Daoy (cell line): ENCODE data around the gene KCNJ9. TPM values are rescaled to one million over a fixed set of nuclear protein-coding genes. Genes with fewer than 3 reads are reported as not detected.
A peak's percentile ranks its signal among the peaks of the same experiment; 100 is the strongest.
"Not testable (repeated sequence)": the region's sequence is repeated elsewhere in the genome, so short reads cannot be mapped to it uniquely, and the experiment has no call there.

ENCODE experiments used
- DNase-seq: peaks from one replicate; pipeline ENCODE4 v3.0.0-alpha.2; 2015; ENCODE audit warnings: low read depth
- total RNA-seq: library from RNA; depleted of rRNA; stranded (reverse); fragments of >200 nt; shearing (Covaris generic); gene quantifications from 2 replicates; pipeline ENCODE4 v1.2.3, GENCODE V29; 2014

KCNJ9 gene
- total RNA-seq, 1 experiment from 2014 or later: not detected

GRCh38 chr1:160103658-160104408 lies 22.5 kb downstream of the KCNJ9 start:
- DNase-seq: no peak

- DNase-seq: no peak
Observed at GRCh38 chr1:160104486-160104885, 23.1 kb downstream of the KCNJ9 start.

GRCh38 chr1:160105155-160105554 lies 23.8 kb downstream of the KCNJ9 start:
- no peak for DNase-seq

GRCh38 chr1:160107512-160107911 lies 26.2 kb downstream of the KCNJ9 start:
- no peak for DNase-seq

- DNase-seq: peak; percentile 40
Observed at GRCh38 chr1:160108888-160109662, 27.7 kb downstream of the KCNJ9 start.

- no peak for DNase-seq
Observed at GRCh38 chr1:160109686-160110085, 28.3 kb downstream of the KCNJ9 start.

GRCh38 chr1:160111462-160111861 lies 30.1 kb downstream of the KCNJ9 start:
- not testable (repeated sequence) for DNase-seq

GRCh38 chr1:160112357-160112756 lies 31.0 kb downstream of the KCNJ9 start:
- DNase-seq: no peak

GRCh38 chr1:160113407-160113806 lies 32.1 kb downstream of the KCNJ9 start:
- no peak for DNase-seq

GRCh38 chr1:160114085-160114484 lies 32.7 kb downstream of the KCNJ9 start:
- DNase-seq: no peak

- no peak for DNase-seq
Observed at GRCh38 chr1:160115545-160116282, 34.4 kb downstream of the KCNJ9 start, which contains the start of gene ATP1A2. ATP1A2 (plus strand) TSS chr1:160115759; CDS start chr1:160115862, 103 bp downstream.

GRCh38 chr1:160116283-160117147 lies 35.2 kb downstream of the KCNJ9 start:
- no peak for DNase-seq

GRCh38 chr1:160117300-160117699 lies 36.0 kb downstream of the KCNJ9 start:
- DNase-seq: no peak

- DNase-seq: no peak
Observed at GRCh38 chr1:160117709-160118183, 36.4 kb downstream of the KCNJ9 start.

- DNase-seq: no peak
Observed at GRCh38 chr1:160118928-160119327, 37.6 kb downstream of the KCNJ9 start.

GRCh38 chr1:160120797-160121196 lies 39.5 kb downstream of the KCNJ9 start:
- DNase-seq: no peak

- no peak for DNase-seq
Observed at GRCh38 chr1:160121388-160121787, 40.0 kb downstream of the KCNJ9 start.

- DNase-seq: no peak
Observed at GRCh38 chr1:160122978-160123495, 41.7 kb downstream of the KCNJ9 start.

- DNase-seq: no peak
Observed at GRCh38 chr1:160123726-160124125, 42.4 kb downstream of the KCNJ9 start.

GRCh38 chr1:160124705-160125478 lies 43.6 kb downstream of the KCNJ9 start:
- DNase-seq: peak; percentile 87
